Vagina (tissue), 2 donors: ENCODE data around the gene RAB20.
"Not testable (repeated sequence)": the region's sequence is repeated elsewhere in the genome, so short reads cannot be mapped to it uniquely, and the experiment has no call there.

Experiments used
- POLR2AphosphoS5 ChIP-seq, 2 donors: sonication (generic); formaldehyde crosslinking; IDR thresholded peaks; one replicate each; pipeline ENCODE4 v1.9.0; 2017; ENCODE audit warnings: antibody characterized with exemption in 2 of 2, mild to moderate bottlenecking in 2 of 2, low read depth in 1 of 2; ENCODE audit not compliant: insufficient read depth in 1 of 2
- TF ChIP-seq, protein P1 (sequence below), 3 experiments: fragments of 450-650 bp in 2 of 3; fragments of 200-600 bp in 1 of 3; sonication (generic) in 1 of 3; IDR thresholded peaks; one replicate each; pipeline ENCODE4 v1.5.1; 2017 to 2019; ENCODE audit warnings: antibody characterized with exemption in 3 of 3, mild to moderate bottlenecking in 2 of 3, moderate library complexity in 2 of 3

DNA sequence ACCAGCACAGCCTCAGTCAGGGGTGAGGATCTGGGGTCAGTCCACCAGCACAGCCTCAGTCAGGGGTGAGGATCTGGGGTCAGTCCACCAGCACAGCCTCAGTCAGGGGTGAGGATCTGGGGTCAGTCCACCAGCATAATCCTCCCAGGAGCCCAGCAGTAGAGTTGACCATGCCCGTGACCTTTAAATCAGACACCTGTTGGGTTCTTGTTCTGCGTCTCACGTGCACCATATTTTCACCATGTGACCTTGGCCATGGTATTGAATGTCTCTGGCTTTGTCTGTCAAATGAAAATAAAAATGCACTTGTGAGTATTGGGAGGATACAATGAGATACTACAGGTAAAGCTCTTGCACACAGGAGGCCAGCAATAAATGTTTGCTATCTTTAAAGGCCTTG, 63.6 kb downstream of the RAB20 start:
- TF ChIP-seq, protein P1, sequence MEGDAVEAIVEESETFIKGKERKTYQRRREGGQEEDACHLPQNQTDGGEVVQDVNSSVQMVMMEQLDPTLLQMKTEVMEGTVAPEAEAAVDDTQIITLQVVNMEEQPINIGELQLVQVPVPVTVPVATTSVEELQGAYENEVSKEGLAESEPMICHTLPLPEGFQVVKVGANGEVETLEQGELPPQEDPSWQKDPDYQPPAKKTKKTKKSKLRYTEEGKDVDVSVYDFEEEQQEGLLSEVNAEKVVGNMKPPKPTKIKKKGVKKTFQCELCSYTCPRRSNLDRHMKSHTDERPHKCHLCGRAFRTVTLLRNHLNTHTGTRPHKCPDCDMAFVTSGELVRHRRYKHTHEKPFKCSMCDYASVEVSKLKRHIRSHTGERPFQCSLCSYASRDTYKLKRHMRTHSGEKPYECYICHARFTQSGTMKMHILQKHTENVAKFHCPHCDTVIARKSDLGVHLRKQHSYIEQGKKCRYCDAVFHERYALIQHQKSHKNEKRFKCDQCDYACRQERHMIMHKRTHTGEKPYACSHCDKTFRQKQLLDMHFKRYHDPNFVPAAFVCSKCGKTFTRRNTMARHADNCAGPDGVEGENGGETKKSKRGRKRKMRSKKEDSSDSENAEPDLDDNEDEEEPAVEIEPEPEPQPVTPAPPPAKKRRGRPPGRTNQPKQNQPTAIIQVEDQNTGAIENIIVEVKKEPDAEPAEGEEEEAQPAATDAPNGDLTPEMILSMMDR (IDR thresholded peaks at IDR 0.05), result not testable (repeated sequence)
- TF ChIP-seq POLR2AphosphoS5 (IDR thresholded peaks at IDR 0.05; ENCODE audit: insufficient read depth in 1 of 2, low read depth in 1 of 2), result not testable (repeated sequence)
